KMS-11 (cell line): Measurements from ENCODE around the gene B4GALT2.

Source experiments
- H2AFZ ChIP-seq: fragments of 200-600 bp; sonication (generic); 2 replicates; pipeline ENCODE4 v1.6.1; 2016; ENCODE audit warnings: antibody characterized with exemption, mixed run types, low read depth
- H3K27ac ChIP-seq: fragments of 200-600 bp; sonication (generic); 2 replicates; pipeline ENCODE4 v1.6.1; 2016; ENCODE audit warnings: mild to moderate bottlenecking, mixed run types
- H3K27me3 ChIP-seq: fragments of 200-600 bp; sonication (generic); 2 replicates; pipeline ENCODE4 v1.6.1; 2017; ENCODE audit warnings: mild to moderate bottlenecking, low read depth, mixed run types, moderate library complexity; ENCODE audit not compliant: insufficient read depth
- H3K36me3 ChIP-seq: fragments of 200-600 bp; sonication (generic); 2 replicates; pipeline ENCODE4 v1.6.1; 2017; ENCODE audit warnings: mild to moderate bottlenecking, mixed run types; ENCODE audit not compliant: insufficient read depth
- H3K4me1 ChIP-seq: fragments of 200-600 bp; sonication (generic); 2 replicates; pipeline ENCODE4 v1.6.1; 2016; ENCODE audit warnings: mild to moderate bottlenecking, low read depth, mixed run types; ENCODE audit not compliant: poor library complexity, severe bottlenecking
- H3K4me2 ChIP-seq: fragments of 200-600 bp; sonication (generic); 2 replicates; pipeline ENCODE4 v1.7.0; 2016; ENCODE audit warnings: mild to moderate bottlenecking, mixed run types
- H3K4me3 ChIP-seq: fragments of 200-600 bp; sonication (generic); IDR thresholded peaks from 2 replicates; pipeline ENCODE4 v1.6.1; 2017; ENCODE audit warnings: low read depth, low read length, mixed read lengths; ENCODE audit not compliant: insufficient read depth
- H3K79me2 ChIP-seq: fragments of 200-600 bp; sonication (generic); 2 replicates; pipeline ENCODE4 v1.6.1; 2016; ENCODE audit warnings: low read depth, mixed run types; ENCODE audit not compliant: insufficient read depth
- H3K9ac ChIP-seq: fragments of 200-600 bp; sonication (generic); 2 replicates; pipeline ENCODE4 v1.6.1; 2016; ENCODE audit warnings: mild to moderate bottlenecking, mixed run types
- H4K20me1 ChIP-seq: fragments of 200-600 bp; sonication (generic); 2 replicates; pipeline ENCODE4 v1.6.1; 2016; ENCODE audit warnings: mild to moderate bottlenecking, mixed run types; ENCODE audit not compliant: insufficient read depth
- TF ChIP-seq, protein P1 (sequence below): fragments of 200-600 bp; sonication (generic); conservative IDR thresholded peaks from 2 replicates; pipeline ENCODE4 v1.6.1; 2017; ENCODE audit warnings: low read depth, mild to moderate bottlenecking, antibody characterized with exemption, low read length, moderate library complexity, mixed read lengths

B4GALT2 gene

GRCh38 chr1:44002165-44002564 lies 23.2 kb downstream of the B4GALT2 start:
- no peak overlapping the region for H3K9ac ChIP-seq
- H3K27ac ChIP-seq: no peak overlapping the region

DNA sequence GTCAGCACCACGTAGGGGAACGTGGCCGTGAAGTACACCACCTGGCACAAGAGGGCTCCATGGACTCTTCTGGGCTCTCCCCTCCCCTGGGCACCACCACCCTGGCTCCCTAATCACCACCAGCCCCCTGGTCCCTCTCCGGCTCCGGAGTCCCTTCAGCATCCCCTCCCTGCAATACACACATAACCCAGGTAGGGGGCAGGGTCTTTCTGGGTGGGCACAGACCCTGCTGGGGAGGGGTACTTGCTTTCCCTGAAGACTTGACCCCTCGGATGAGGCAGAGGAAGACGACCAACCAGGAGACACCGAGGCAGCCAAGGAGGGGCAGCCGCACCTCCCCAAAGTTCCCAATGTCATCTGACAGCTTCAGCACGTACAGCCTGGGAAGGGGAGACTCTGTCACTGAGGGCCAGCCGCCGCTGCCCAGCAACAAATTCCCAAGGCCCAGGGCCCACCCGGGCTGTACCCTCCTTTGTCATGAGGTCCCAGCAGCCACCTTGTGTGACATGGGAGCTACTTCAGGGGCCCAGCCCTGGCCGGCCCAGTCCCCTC lies 23.7 kb downstream of the B4GALT2 start:
- H3K4me3 ChIP-seq: no peak overlapping the region
- no peaks in the 10 kb centered on the region for H3K36me3 ChIP-seq
- no peak overlapping the region for H3K27ac ChIP-seq
- H3K9ac ChIP-seq: no peak overlapping the region
- no peaks in the 10 kb centered on the region for H3K27me3 ChIP-seq
- TF ChIP-seq, protein P1, sequence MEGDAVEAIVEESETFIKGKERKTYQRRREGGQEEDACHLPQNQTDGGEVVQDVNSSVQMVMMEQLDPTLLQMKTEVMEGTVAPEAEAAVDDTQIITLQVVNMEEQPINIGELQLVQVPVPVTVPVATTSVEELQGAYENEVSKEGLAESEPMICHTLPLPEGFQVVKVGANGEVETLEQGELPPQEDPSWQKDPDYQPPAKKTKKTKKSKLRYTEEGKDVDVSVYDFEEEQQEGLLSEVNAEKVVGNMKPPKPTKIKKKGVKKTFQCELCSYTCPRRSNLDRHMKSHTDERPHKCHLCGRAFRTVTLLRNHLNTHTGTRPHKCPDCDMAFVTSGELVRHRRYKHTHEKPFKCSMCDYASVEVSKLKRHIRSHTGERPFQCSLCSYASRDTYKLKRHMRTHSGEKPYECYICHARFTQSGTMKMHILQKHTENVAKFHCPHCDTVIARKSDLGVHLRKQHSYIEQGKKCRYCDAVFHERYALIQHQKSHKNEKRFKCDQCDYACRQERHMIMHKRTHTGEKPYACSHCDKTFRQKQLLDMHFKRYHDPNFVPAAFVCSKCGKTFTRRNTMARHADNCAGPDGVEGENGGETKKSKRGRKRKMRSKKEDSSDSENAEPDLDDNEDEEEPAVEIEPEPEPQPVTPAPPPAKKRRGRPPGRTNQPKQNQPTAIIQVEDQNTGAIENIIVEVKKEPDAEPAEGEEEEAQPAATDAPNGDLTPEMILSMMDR: peak; percentile 34
- H4K20me1 ChIP-seq: no peaks in the 10 kb centered on the region
- H2AFZ ChIP-seq: no peak overlapping the region
- no peak overlapping the region for H3K4me2 ChIP-seq
- H3K4me1 ChIP-seq: no peaks in the 10 kb centered on the region
- H3K79me2 ChIP-seq: no peaks in the 10 kb centered on the region

More at GRCh38 chr1:44002165-44002564, 23.2 kb downstream of the B4GALT2 start:
- H3K4me1 ChIP-seq: no peaks in the 10 kb centered on the region
- H3K27me3 ChIP-seq: no peaks in the 10 kb centered on the region
- no peaks in the 10 kb centered on the region for H3K79me2 ChIP-seq
- H4K20me1 ChIP-seq: no peaks in the 10 kb centered on the region
- TF ChIP-seq, protein P1: no peak
- no peak overlapping the region for H3K4me3 ChIP-seq
- H3K4me2 ChIP-seq: no peak overlapping the region
- no peak overlapping the region for H2AFZ ChIP-seq
- no peaks in the 10 kb centered on the region for H3K36me3 ChIP-seq

GRCh38 chr1:44008259-44008658 lies 29.2 kb downstream of the B4GALT2 start:
- Histone ChIP-seq H2AFZ (no peak overlapping the region), H3K36me3 (no peaks in the 10 kb centered on the region), H3K4me3 (no peak overlapping the region), H3K4me2 (no peak overlapping the region), H3K4me1 (no peaks in the 10 kb centered on the region), H3K79me2 (no peaks in the 10 kb centered on the region), H4K20me1 (no peaks in the 10 kb centered on the region), H3K9ac (no peak overlapping the region), H3K27ac (no peak overlapping the region), H3K27me3 (no peaks in the 10 kb centered on the region)
- TF ChIP-seq, protein P1: no peak

DNA sequence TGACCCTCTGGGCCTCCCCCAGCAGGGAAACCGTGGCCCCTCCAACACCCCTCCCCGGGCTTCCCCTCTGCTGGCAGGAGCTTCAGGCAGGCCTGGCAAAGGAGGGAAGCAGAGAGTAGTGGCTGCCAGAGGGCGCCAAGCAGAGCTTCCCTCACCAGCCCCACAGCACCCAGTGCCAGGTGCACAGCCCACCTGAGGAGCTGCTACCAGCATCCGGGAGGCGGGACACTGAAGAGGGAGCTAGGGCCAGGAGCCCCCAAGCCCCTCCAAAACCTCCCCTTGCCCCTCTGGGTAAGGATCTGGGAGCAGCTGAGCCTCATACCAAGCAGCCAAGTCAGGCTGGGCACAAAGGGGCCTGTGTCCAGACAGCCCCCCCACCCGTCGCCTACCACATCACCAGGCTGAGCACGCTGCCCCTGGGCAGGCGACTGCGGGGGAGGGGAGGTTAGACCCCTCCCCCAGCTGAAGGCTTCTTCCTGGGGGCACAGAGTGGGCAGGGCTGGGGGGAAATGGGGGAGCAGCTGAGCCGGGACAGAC lies 32.0 kb downstream of the B4GALT2 start:
- no peak overlapping the region for H3K4me2 ChIP-seq
- H3K9ac ChIP-seq: no peak overlapping the region

More for the DNA sequence above, 32.0 kb downstream of the B4GALT2 start:
- H4K20me1 ChIP-seq: no peaks in the 10 kb centered on the region
- TF ChIP-seq, protein P1: no peak
- no peak overlapping the region for H3K4me3 ChIP-seq
- H3K79me2 ChIP-seq: no peaks in the 10 kb centered on the region
- H3K27me3 ChIP-seq: no peaks in the 10 kb centered on the region
- H3K4me1 ChIP-seq: no peaks in the 10 kb centered on the region
- no peaks in the 10 kb centered on the region for H3K36me3 ChIP-seq
- no peak overlapping the region for H2AFZ ChIP-seq
- no peak overlapping the region for H3K27ac ChIP-seq
